NCI-H2107 treated with DMSO at 0.1 percent for 48 hours (cell line): ENCODE data around the gene LRRC27.
A peak's percentile ranks its signal among the peaks of the same experiment; 100 is the strongest.

Source experiments
- DNase-seq: peaks from one replicate; lab custom pipeline; 2025; ENCODE audit not compliant: unreplicated experiment; lab: John Stamatoyannopoulos, UW

LRRC27 gene

DNA sequence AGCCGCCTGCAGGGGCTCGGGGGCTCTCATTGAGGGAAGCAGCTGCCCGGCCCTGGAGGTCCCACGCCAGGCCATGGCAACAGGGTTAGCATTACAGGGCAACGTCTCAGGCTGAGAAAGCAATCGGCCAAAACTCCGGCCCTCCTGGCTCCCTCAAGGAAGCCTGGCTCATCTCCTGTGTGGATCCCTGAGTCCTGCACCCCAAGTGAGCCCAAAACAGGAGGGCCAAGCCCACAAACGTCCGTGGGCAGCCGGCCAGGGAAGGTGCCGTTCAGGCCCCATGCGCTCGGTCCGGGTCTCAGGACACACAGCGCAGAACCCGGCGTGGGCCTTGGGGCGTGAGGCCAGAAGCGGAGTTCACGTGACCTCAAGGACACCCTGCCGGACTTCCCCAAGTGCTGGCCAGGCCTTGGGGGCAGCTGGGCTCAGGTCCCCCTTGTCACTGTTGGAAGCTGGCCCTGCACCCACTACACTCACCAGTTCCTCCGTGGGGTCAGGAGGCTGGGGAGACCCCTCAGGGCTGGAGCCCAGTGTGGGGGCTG, 57.0 kb downstream of the LRRC27 start:
- no peak for DNase-seq

DNA sequence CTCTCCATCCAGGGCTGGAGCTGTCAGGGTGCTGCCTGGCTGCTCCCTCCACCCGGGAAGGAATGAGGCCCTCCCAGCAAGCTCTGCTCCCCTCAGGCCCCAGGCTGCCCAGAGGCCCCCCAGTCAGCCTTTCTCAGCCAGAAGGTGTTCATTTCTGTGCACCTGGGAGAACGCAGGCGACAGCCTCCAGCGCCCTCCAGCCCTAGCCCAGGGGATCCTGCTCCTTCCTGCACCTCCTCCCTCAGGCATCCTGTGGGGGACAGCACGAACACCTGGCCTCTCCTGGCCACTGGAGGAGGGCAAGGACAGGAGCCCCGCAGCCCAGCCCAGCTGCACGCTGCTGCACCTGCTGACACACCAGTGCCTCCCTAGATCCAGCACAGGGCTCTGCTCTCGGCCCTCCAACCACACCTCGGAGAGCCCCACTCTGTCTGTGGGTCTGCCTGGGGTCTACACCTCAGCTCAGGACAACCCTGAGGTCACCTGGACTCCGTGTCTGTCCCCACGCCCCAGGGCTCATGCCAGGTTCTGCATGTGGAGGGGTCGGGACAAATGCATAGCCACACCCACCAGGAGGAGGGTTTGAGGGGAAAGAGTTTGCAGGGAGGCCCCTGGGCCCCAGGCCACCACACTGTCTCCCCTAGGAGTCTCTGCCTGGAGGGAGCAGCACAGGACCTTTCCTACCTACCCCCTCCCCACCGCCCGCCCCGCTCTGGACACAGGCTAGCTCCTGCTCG, 57.6 kb downstream of the LRRC27 start:
- peak; percentile 46 for DNase-seq

DNA sequence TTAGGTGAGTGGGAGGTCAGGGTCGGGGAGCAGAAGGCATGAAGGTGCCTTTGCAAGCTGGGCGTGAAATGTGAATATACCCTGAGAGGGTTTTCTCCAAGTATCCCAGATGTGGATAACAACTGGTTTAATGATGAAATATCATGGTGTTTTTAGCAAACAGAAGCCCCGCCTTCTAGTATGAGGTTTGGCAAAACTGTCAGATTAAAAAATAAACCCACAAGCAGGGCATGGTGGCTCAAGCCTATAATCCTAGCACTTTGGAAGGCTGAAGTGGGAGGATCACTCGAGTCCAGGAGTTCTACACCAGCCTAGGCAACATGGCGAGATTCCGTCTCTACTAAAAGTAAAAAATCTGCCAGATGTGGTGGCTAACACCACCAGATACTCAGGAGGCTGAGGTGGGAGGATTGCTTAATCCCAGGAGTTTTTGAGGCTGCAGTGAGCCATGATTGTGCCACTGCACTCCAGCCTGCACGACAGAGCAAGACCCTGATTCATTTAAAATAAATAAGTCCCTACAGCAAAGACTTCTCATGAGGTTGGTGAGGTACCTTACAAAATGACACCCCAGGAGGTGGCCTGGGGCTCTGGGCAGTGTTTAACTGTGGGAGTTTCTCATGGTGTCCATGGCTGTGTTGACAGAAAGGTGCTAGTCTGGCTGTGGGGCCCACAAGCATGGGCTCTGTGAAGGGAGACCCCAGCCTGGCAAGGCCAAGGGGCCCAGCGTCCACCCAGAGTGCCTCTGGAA, 58.4 kb downstream of the LRRC27 start:
- DNase-seq, result no peak

DNA sequence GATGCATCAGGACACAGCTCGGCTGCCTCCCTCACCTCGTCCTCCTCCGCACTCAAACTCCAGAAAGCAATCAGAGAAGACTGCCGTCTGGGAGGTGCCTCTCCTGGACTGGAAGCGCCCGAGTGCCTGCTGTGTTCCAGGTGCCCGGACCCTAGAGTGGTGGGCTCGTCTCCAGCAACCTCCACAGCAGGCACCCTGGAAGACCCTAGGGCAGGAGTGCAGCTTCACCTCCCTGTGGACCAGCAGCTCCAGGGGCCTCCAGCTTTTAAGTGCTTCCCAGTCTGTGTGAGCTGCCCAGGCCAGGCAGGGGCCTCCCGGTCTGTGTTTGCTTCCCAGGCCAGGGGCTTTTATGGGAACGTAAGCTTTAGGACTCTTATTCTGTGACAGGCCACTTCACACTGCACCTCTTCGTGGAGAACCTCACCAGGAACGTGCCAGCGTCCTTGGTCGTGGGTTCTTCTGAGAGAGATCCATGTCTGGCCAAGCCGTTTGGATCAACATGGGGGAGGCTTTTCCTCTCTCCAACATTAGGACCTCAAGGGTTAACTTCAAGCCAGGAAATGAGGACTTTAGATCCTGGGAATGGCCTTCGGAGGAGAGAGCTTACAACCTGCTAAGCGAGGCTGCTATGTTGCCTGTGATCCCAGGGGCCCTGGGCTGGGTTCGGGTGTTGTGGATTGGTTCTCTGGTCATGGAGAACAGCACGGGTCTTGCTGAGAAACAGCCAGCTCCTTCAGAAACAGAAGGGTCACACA, 59.1 kb downstream of the LRRC27 start:
- no peak for DNase-seq

DNA sequence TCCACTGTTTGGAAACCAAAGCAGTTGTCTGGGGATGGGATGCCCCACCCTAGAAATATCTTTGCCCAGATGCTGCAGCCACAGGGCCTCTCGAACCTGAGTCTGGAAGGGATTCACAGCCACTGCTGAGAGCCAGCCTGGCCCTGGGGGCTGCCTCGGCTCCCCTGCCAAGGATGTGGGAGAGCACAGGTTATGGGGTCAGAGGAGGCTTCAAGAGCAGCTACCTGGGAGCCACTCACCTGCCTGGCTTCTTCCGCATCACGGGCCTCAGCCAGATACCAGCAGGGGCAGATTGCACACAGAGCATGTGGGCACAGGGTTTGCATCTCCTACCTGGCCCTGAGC, 59.7 kb downstream of the LRRC27 start:
- DNase-seq, result no peak

DNA sequence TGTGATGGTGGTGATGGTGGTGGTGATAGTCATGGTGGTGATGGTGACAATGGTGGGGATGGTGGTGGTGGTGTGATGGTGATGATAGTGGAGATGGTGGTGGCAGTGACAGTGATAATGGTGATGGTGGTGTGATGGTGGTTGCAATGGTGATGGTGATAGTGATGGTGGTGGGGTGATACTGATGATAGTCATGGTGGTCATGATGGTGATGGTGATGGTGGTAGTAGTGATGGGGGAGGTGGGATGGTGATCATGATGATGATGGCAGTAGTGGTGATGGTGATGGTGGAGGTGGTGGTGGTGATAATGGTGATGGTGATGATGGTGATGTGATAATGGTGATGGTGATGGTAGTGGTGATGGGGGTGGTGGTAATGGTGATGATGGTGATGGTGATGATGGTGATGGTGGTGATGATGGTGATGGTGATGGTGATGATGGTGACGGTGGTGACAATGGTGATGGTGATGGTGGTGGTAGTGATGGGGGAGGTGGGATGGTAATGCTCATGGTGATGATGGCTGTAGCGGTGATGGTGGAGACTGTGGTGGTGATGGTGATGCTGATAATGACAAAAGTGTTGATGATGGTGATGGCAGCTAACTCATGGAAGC, 60.3 kb downstream of the LRRC27 start:
- DNase-seq, result no peak

DNA sequence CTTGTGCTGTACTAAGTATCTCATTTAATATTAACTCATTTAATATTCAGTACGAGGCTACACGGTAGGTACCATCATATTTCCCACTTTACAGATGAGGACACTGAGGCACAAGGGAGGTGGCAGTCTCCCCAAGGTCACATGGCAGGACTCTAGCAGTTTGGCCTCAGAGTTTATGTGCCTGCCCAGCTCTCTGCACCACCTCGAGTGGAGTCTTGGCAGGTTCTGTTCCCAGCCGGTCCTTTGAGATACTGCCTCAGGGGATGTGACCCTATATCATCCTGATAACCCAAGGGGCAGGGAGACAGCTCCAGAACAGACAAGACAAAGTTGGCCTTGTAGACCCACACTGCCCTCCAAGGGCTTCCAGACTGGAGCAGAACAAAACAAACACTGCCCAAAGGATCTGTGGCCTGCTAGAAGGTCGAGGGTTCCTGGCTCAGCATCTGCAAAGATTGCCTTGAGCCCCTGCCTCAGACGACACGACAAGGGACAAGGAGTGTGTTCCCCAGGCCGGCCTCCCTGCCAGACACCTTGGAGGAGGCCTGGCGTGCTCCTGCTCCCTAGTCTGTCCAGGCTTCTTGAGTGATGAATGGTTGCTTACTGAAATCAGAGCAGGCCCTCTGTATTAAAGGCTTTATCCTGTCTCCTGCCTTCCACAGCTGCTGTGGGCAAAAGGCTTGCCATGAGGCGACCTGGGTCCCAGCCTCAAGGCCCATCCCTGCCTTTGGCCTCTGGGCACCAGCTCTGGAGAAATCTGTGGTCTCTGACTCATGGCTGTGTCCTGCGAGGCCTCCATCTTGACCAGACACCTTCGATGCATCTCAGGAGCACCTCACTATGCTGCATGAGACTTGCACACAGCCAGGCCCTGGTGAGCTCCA, 61.1 kb downstream of the LRRC27 start:
- no peak for DNase-seq

DNA sequence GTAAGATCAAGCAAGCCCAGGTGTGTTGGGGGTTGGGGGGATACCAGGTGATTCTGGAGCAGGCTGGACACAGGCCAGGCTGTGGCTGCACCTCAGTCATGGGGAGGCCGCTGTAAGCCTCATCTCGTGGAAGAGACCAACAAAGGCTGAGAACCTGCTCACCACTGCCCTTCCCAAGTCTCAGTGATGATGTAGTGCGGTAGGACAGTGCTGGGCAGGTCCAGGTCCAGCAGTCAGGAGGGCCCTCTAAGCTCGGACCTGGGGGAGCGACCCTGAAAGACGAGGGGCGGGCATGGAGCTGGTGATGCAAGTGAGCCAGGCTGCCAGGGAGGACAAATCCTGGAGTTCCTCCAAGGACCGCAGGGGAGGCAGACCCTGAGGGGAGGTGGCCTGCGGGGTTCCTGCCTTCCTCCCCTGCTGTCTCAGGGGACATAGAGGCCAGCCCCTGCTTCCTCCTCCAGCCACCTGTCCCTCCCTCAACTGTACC, 61.7 kb downstream of the LRRC27 start:
- DNase-seq, result no peak

DNA sequence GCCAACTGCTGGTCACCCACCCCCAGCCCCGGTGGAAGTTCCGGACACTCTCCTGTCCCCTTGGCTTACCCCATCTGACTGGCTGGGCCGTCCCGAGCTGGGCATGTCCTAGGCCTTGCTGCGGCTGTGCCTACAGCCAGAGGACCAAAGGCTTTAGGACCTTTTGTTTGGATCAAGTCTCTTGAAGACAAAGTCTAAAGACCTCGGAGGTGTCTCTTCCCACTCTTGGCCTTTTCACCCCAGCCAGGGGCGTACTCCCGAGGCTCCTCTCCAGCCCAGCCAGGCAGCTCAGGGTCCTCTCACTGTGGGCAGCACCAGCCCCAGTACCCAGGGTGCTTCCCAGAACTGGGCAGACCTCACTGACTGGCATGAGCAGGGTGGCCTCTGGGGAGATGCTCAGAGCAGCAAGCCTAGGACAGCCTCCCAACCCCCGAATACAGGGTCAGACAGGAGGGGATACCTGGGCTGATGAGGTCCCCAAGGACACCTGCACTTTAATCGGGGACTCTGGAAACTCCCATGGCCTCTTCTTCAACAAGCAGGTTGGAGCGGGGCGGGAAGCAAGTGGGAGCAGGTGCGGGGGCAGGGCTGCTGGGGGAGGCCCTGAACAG, 62.3 kb downstream of the LRRC27 start:
- no peak for DNase-seq

DNA sequence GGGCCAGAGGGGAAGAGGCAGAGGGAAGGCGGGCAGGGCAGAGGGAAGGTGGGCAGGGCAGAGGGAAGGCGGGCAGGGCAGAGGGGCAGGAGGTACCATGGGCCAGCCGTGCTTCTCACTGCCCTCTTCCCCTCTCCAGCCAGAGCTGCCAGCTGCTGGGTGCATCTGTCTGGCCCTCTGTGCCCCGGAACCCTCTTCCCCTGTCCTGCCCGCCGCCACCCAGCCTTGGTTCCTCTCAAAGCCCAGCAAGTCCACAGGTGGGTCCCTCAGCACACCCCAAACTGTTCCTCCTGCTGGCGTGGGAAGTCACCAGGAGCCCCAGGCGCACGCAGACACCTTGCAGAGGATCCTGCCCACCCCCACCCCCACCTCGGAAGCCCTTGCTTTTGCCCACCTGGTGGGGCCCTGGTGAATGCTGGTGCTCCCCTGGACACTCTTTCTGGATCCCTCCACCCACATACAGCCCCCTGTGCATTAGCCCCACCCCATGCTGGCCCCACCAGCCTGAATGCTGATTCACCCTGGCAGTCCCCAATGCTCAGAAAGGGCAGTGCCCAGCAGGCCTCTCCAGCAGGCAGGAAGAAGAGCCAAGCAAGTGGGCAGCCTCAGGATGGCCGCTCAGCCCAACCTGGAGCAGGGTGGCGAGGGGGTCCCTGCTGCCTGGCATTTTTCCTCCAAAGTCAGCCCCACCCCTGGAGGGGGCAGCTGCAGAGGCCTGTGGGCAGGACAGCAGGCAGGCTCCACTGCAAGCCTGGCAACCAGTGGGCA, 63.1 kb downstream of the LRRC27 start:
- no peak for DNase-seq

DNA sequence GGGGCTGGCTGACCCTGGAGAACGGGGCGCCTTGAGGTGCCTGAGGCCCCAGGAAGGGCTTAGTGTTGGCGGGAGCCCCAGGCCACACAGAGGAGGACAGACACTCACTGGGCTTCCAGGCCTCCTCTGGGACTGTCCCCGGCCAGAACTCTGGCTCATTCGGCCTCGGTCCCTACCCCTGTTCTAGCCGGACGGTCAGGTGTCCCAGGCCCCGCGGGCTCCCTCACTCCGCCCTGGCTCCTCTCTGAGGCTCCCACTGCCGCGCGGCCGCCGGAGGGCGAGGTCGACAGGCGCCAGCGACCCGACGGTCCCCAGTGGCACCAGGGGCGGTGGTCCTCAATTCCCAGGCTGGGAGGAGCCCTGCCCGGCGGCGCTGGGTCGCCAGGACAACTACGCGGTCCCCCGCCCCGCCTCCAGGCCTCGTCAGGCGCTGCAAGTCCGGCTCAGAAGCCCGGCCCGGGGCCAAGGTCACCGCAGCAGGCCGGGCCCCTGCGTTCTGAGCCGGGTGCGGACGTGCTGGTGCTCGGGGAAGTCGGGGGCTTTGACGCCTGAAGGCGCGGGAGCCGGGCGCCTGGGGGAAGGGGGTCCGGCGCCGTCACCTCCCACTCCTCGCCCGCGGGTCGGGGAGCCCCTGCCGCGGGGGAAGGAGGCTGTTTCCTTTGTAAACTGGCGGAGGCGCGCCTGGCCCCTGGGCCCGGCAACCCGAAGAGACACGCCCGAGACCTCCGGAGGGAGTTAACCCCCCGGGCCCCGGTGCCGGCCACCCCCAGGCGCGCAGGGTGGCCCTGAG, 63.9 kb downstream of the LRRC27 start:
- no peak for DNase-seq

DNA sequence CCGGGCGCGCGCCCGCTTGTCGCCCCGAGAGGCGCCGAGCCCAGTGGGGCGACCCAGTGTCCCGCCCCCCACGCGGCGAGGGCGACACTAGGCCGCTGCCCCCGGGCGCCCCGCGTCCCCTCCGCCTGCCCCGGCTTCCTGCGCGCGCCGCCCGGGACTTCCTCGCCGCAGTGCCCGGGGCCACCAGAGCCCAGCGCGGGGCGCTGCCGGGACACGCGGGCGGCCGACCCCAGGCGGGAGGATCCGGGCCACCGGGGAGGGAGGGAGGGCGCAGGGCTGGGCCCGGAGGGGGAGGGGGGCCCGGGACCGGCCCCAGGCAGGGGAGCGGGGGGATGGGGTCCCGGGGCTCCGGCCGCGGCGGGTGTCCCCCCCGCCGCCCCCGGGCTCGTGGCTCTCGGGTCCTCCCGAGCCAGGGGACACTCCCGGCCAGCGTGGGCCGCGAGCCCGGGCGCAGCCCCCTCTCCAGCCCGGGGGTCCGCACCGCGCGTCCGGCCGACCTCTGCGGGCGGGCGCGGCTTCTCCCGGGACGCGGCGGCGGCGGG, 64.6 kb downstream of the LRRC27 start:
- DNase-seq, result no peak

DNA sequence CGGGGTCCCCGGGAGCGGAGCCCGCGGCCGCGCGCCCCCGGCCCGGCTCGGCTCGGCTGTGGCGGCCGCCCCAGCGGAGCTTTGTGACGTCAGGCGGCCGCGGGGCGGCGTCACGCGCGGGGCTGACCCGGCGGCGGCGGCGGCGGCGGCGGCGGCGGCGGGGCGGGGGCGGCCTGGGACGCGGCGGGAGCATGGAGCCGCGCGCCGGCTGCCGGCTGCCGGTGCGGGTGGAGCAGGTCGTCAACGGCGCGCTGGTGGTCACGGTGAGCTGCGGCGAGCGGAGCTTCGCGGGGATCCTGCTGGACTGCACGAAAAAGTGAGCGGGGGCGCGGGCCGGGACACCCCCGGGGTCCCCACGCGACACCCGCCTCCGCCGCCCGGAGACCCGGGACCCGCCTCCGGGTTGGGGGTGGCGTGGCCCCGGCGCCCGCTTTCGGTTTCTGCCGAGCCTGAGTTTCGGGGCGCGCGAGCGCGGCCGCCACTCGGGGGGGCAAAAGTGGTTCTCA, 65.1 kb downstream of the LRRC27 start, which contains the start of gene PWWP2B:
Gene PWWP2B, plus strand, starts transcription at position 165 of the 506 bp plus-strand sequence. Its CDS starts 27 bp downstream, at position 192.
- no peak for DNase-seq

DNA sequence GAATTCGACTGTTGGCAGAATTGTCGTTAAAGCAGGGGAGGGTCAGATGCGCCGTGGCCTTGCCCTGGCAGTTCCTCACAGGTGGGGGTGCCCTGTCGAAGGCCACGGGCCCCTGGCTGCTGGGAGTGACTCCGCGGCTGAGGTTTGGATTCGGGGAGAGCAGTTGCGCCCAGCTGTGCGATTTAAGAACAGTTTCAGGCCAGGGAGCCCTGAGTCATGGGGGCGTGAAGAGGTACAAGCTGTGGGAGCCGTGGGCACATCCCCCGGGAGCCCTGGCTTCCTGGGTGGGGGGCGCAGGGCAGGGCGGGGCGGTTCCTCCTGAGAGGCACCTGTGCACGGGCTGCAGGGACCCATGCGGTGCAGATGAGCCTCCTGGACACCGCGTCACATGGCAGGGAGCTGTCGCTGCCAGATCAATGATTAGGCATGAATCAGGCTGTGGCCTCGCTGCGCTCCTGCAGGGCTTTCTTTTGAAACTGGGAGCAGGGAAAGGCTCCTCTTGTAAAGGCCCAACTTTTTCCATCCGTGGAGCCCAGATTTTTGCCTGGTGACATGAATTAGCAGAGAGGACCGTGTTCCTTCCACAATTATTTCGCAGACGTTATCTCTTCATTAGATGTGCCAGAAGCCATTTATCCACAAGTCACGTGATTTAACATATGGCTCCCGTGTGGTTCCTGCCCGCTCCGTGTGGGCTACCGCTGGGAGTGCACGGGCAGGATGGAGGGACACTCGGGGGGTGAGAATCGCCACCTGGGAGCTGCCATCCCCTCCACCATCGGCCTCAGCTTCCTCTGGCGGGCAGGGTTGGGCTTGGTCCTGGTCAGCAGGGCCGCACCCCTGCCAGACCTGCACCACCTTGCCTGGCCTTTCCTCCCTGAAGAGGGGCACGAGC, 65.9 kb downstream of the LRRC27 start:
- no peak for DNase-seq

DNA sequence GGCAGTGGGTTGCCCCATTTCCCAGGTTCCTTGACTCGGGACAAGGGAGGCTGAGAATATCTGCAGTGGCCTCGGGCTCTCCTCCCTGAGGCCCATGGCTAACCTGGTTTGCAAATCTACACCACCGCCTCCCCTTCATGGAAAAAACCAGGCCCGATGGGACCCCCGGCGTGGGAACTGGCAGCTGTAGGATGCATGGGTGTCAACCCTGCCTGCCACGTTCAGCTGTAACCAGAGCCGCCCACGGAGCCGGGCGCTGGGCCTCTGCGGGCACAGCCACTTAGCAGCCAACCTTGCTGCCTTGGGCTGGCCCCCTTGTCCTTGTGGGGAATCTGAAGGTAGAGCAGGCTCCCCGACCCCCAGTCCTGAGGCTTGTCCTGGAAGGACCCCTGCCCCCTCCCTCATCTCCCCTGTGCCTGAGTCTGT, 66.6 kb downstream of the LRRC27 start:
- no peak for DNase-seq
